Measurements from ENCODE around the gene PCDHA1. TPM values are rescaled to one million over a fixed set of nuclear protein-coding genes. Genes with fewer than 3 reads are reported as not detected.

Gene PCDHA1
- total RNA-seq, 2 donors from 2014 or later: not detected

DNA sequence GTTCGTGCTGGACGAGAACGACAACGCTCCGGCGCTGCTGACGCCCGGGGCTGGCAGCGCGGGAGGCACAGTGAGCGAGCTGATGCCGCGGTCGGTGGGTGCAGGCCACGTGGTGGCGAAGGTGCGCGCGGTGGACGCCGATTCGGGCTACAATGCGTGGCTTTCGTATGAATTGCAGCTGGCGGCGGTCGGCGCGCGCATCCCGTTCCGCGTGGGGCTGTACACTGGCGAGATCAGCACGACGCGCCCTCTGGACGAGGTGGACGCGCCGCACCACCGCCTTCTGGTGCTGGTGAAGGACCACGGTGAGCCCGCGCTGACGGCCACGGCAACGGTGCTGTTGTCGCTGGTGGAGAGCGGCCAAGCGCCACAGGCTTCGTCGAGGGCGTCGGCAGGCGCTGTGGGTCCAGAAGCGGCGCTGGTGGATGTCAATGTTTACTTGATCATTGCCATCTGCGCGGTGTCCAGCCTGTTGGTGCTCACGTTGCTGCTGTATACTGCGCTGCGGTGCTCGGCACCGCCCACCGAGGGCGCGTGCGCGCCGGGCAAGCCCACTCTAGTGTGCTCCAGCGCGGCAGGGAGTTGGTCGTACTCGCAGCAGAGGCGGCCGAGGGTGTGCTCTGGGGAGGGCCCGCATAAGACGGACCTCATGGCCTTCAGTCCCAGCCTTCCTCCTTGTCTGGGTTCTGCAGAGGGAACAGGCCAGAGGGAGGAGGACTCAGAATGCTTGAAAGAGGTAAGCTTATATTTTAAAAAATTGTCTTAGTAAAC lies 98.2 kb downstream of the PCDHA1 start:
- H3K4me1 Mint-ChIP-seq: no peaks in the 10 kb centered on the region
- no peaks in the 10 kb centered on the region for H3K36me3 Mint-ChIP-seq (ENCODE audit: low read depth)
- ATAC-seq (replicated peaks): no peak
- peaks cover 22% of the 10 kb centered on the region for H3K27me3 Mint-ChIP-seq
- no peak overlapping the region for H3K4me3 Mint-ChIP-seq
- peaks cover 11% of the 10 kb centered on the region for H3K9me3 Mint-ChIP-seq
- H3K27ac Mint-ChIP-seq: no peak overlapping the region

DNA sequence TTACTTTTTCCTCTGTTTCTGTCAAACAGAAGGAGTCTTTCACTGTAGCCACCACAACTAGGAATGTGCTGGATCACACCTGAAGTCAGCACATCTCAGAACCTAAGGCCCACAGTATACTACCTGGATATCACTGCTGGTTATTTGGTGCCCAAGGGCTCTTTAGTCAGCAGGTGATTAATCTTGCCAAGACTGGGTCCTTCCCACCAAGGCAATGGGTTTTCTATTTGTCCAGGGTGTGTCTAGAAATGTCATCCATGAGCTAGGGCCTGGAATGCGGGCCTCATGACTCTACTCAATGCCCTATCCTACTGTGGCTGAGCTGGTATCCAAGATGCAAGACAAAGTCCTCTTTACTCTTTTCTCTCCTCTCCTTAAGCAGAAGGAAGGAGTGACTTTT lies 130.4 kb downstream of the PCDHA1 start:
- no peak for ATAC-seq (replicated peaks)
- H3K27me3 Mint-ChIP-seq: peaks cover 3% of the 10 kb centered on the region
- no peaks in the 10 kb centered on the region for H3K36me3 Mint-ChIP-seq (ENCODE audit: low read depth)
- no peak overlapping the region for H3K4me3 Mint-ChIP-seq
- H3K9me3 Mint-ChIP-seq: peaks cover 4% of the 10 kb centered on the region
- H3K27ac Mint-ChIP-seq: no peak overlapping the region
- no peaks in the 10 kb centered on the region for H3K4me1 Mint-ChIP-seq

DNA sequence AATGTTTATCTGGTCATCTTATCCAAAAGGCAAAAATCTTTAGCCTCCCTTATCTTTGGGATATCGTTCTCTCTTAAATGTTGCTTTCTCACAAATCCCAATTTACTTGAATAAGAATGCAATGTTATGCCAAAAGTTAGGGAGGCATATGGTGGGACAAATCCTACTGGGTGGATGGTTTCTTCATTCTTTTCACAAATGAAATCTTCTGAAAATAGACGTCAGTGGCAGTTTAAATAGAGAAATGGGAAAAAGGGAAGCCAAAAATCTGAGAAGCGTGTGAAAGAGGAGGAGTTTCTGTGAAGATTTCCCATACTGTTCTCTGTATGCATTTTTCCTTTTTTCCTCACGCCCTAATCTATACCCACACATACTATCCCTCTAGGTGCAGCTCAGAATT lies 137.7 kb downstream of the PCDHA1 start:
- no peaks in the 10 kb centered on the region for H3K36me3 Mint-ChIP-seq (ENCODE audit: low read depth)
- no peaks in the 10 kb centered on the region for H3K9me3 Mint-ChIP-seq
- H3K27ac Mint-ChIP-seq: no peak overlapping the region
- no peaks in the 10 kb centered on the region for H3K4me1 Mint-ChIP-seq
- no peak overlapping the region for H3K4me3 Mint-ChIP-seq
- no peak for ATAC-seq (replicated peaks)
- peaks cover 24% of the 10 kb centered on the region for H3K27me3 Mint-ChIP-seq

DNA sequence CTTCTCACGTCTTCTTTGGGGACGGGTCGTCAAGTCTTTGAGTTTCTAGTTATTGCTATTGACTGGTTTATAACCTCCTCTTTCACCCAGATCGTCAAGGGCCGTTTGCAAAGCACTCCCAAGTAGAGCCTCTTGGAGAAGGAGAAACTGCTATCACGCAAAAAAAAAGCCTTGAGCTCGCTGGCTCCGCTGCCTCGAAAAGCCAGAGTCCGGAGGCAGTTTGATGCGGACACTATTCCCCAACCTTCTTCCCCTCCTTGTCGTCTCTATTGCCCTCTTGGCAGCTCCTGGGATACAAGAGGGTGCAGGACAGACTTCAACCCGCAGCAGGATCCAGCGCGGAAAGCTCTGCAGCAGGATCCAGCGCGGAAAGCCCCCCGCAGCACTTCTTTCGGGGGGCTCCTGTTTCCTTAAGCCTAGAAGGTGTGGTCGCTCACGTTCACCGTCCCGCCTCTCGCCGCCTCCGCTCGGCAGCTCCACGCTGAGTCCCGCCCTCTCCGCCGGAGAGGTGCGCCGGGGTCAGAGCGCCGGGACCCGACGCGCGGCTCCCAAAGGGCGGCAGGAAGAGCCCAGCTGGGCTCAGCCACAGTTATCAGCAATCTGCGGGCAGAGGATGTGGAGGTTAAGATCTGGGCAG lies 140.0 kb downstream of the PCDHA1 start, which contains the start of gene PCDHAC1:
Gene PCDHAC1 (plus strand): TSS at position 494 of the 637 bp plus-strand sequence. CDS start 594 bp downstream, outside the sequence.
- Mint-ChIP-seq H3K4me3 (peak within 1 kb of the TSS; percentile 64), H3K27me3 (peaks cover 40% of the 10 kb centered on the region), H3K4me1 (no peaks in the 10 kb centered on the region), H3K36me3 (ENCODE audit: low read depth) (no peaks in the 10 kb centered on the region), H3K27ac (no peak within 1 kb of the TSS), H3K9me3 (no peaks in the 10 kb centered on the region)
- peak; percentile 44 for ATAC-seq (replicated peaks)

DNA sequence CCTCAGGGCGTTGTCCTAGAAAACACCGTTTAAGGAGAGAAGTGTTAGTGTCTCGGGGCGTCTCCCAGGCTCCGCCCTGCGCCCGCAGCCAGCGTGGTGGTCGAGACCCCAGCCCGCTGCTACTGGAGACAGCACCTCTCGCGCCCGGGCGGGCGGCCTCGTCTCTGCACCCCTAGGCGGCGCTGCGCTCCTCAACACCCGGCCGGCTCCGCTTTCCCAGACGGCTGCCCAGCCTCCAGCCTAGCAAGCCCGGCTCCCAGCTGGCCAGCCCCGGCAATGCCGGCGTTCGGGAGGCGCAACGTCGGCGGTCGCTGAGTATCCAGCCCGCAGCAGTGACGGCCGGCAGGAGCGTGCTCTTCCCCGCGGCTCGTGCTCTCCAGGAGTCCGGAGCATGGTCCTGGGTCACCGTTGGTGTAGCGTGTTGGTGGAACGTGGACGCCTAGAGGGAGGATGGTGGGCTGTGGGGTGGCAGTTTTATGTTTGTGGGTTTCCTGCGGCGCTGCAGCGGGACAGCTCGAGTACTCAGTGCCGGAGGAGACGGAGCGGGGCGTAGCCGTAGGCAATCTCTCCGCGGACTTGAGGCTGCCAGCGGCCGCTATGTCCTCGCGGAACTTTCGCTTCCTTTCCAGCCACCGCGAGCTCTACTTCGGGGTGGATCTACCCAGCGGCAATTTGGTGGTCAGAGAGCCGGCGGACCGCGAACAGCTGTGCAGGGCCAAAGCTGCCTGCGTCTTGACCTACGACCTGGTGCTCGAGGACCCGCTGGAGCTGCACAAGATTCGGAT lies 140.7 kb downstream of the PCDHA1 start:
- H3K4me3 Mint-ChIP-seq: peak overlapping the region; percentile 64
- peak; percentile 80 for ATAC-seq (replicated peaks)
- H3K36me3 Mint-ChIP-seq (ENCODE audit: low read depth): no peaks in the 10 kb centered on the region
- H3K27me3 Mint-ChIP-seq: peaks cover 41% of the 10 kb centered on the region
- H3K4me1 Mint-ChIP-seq: no peaks in the 10 kb centered on the region
- no peak overlapping the region for H3K27ac Mint-ChIP-seq
- H3K9me3 Mint-ChIP-seq: no peaks in the 10 kb centered on the region

DNA sequence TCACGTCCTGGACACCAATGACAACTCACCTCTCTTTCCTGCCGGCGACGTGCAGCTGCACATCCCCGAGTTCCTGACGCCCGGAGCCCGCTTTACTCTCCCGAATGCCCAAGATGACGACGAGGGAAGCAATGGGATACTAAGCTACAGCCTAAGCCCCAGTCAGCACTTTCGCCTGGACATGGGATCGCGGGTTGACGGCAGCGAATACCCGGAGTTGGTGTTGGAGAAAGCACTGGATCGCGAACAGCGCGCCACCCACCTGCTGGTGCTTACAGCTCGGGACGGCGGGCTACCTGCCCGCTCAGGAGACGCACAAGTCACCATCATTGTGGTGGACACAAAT lies 141.3 kb downstream of the PCDHA1 start:
- no peak for ATAC-seq (replicated peaks)
- H3K4me3 Mint-ChIP-seq: peak overlapping the region; percentile 64
- no peaks in the 10 kb centered on the region for H3K9me3 Mint-ChIP-seq
- peaks cover 40% of the 10 kb centered on the region for H3K27me3 Mint-ChIP-seq
- H3K4me1 Mint-ChIP-seq: no peaks in the 10 kb centered on the region
- no peak overlapping the region for H3K27ac Mint-ChIP-seq
- H3K36me3 Mint-ChIP-seq (ENCODE audit: low read depth): no peaks in the 10 kb centered on the region

DNA sequence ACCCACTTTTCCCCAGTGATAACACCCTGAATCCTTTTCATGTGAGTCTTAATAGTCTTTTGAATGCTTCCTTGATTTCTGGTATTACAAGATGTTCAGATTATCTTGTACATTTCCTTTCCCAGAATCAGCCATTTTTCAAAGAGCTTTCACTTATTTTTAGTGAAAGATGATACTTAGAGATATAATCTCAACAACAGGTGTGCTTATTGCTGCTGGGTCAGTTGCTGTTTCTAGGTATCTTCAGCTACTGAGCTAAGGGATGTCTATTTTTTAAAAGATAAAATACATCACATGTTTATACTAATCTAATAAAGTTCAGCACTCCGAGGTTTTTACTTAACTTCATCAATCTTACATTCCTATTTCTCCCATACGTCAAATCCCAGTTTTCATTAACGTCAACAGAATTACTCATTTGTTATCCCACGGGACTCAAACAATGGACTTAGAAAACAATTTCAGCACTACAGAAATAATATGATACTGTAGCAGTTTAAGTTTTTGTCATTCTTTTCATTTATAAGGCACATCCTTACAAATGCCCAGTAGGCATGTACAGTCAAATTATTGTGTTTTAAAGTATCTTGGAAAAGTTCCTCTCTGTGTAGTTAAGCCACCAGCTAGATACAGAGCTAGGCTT lies 149.1 kb downstream of the PCDHA1 start:
- H3K4me1 Mint-ChIP-seq: no peaks in the 10 kb centered on the region
- no peaks in the 10 kb centered on the region for H3K36me3 Mint-ChIP-seq (ENCODE audit: low read depth)
- no peak overlapping the region for H3K27ac Mint-ChIP-seq
- peaks cover 10% of the 10 kb centered on the region for H3K27me3 Mint-ChIP-seq
- H3K4me3 Mint-ChIP-seq: no peak overlapping the region
- no peaks in the 10 kb centered on the region for H3K9me3 Mint-ChIP-seq
- ATAC-seq (replicated peaks): no peak

DNA sequence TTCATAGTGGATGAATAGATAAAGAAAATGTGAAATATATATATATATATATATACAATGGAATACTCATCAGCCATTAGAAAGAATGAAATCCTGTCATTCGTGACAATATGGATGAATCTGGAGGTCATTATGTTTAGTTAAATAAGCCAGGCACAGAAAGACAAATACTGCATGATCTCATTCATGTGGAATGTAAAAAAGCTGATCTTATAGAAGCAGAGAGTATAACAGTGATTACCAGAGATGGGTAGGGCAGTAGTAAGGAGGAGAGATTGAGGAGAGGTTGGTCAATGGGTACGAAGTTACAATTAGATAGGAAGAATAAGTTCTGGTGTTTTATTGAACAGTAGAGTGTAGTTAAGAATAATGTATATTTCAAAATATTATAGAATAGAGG lies 160.6 kb downstream of the PCDHA1 start:
- H3K4me3 Mint-ChIP-seq: no peak overlapping the region
- no peaks in the 10 kb centered on the region for H3K4me1 Mint-ChIP-seq

DNA sequence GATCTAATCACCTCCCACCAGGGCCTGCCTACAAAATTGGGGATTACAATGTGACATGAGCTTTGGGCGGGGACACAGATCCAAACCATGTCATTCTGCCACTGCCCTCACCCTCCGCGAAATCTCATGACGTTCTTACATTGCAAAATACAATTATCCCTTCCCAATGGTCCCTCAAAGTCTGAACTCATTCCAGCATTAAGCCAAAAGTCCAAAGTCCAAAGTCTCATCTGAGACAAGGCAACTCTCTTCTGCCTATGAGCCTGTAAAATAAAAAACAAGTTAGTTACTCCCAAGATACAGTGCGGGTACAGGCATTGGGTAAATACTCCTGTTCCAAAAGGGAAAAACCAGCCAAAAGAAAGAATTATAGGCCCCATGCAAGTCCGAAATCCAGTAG lies 165.7 kb downstream of the PCDHA1 start:
- no peak overlapping the region for H3K27ac Mint-ChIP-seq
- H3K36me3 Mint-ChIP-seq (ENCODE audit: low read depth): no peaks in the 10 kb centered on the region

More for the DNA sequence above, 160.6 kb downstream of the PCDHA1 start:
- no peak for ATAC-seq (replicated peaks)
- Mint-ChIP-seq H3K27ac (no peak overlapping the region), H3K9me3 (peaks cover 21% of the 10 kb centered on the region), H3K36me3 (ENCODE audit: low read depth) (no peaks in the 10 kb centered on the region), H3K27me3 (peaks cover 14% of the 10 kb centered on the region)

DNA sequence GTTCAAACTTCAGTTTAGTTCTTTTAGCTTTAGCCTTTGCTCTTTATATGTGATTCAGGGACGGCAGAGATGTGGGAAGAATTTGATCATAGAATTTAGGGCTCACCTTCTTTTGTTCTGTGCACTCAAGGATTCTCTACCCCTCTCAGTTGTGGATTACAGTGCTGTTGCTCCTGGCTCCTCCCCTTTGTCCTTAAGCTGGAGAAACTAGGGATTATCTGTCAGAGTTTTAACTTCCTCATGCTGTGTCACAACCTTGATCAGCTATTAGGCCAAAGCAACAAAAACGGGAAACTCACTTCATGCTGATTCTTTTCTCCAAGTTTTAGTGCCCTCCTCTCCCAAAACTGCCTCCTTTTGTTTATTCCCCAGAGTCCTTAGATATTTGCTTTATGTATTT lies 167.3 kb downstream of the PCDHA1 start:
- H3K4me3 Mint-ChIP-seq: no peak overlapping the region
- no peak for ATAC-seq (replicated peaks)
- H3K27me3 Mint-ChIP-seq: peaks cover 16% of the 10 kb centered on the region
- no peak overlapping the region for H3K27ac Mint-ChIP-seq
- no peaks in the 10 kb centered on the region for H3K36me3 Mint-ChIP-seq (ENCODE audit: low read depth)
- H3K9me3 Mint-ChIP-seq: peaks cover 3% of the 10 kb centered on the region
- H3K4me1 Mint-ChIP-seq: no peaks in the 10 kb centered on the region

More for the DNA sequence above, 165.7 kb downstream of the PCDHA1 start:
- H3K27me3 Mint-ChIP-seq: peaks cover 16% of the 10 kb centered on the region
- H3K4me3 Mint-ChIP-seq: no peak overlapping the region
- H3K9me3 Mint-ChIP-seq: peaks cover 4% of the 10 kb centered on the region
- no peaks in the 10 kb centered on the region for H3K4me1 Mint-ChIP-seq
- ATAC-seq (replicated peaks): no peak

DNA sequence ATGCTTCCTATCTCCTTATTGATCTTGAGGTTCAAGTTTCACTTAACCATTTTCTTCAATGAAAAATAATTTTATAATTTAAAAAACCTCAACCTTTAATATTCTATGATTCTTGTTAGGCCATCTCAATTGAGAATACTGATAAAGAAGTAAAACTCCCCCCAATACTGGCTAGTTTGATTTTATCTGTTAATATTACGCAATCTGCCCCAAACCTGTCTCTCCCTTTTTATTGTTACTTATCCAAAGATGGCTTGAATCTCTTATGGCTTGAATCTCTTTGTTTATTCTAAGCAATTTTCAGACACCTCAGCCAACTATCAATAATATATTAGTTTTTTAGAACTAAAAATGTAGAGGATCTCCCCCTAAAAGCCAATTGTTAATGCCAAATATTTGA lies 176.2 kb downstream of the PCDHA1 start:
- H3K27me3 Mint-ChIP-seq: peaks cover 31% of the 10 kb centered on the region
- H3K36me3 Mint-ChIP-seq (ENCODE audit: low read depth): no peaks in the 10 kb centered on the region
- no peak for ATAC-seq (replicated peaks)
- no peak overlapping the region for H3K27ac Mint-ChIP-seq
- H3K4me1 Mint-ChIP-seq: no peaks in the 10 kb centered on the region
- H3K4me3 Mint-ChIP-seq: no peak overlapping the region
- no peaks in the 10 kb centered on the region for H3K9me3 Mint-ChIP-seq

DNA sequence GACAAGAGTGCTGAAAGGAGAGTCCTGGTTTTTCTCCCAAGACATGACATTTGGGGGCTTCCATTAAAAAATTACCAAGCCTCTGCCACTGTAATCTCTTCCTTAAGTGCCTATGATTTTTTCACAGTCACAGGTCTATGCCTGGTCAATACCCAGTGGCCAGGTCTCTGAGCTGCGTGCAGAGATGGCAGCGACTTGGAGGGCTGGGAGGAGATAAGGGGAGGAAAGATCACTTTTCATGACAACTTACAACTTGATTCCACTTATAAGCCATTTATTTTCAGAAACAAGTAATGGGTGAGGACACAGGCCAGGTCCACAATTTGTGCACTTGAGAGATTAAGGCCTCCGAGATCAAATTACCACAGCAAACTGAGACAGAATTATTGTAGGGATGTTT lies 178.4 kb downstream of the PCDHA1 start:
- no peak for ATAC-seq (replicated peaks)
- Mint-ChIP-seq H3K4me3 (no peak overlapping the region), H3K9me3 (no peaks in the 10 kb centered on the region), H3K36me3 (ENCODE audit: low read depth) (no peaks in the 10 kb centered on the region), H3K4me1 (no peaks in the 10 kb centered on the region), H3K27me3 (peaks cover 36% of the 10 kb centered on the region), H3K27ac (no peak overlapping the region)

DNA sequence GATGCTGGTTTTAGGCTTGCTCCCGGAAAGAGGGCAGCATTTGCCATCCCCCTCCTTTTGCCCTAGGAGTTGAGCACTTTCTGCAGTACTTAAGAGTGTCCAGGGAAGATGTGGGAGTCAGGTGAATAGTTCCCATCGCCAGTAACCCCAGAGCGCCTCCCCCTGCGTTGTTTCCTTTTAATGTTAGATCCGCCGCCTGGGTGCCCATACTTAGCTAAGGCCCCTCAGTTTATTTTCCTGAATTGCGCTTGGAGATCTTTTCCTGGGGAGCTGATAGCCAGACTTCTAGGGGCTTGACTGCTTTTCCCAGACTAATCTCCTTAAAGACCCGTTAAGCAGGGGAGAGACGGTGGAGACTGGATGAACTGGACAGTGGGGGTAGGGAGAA lies 180.0 kb downstream of the PCDHA1 start:
- no peak overlapping the region for H3K4me3 Mint-ChIP-seq

More for the DNA sequence above, 180.0 kb downstream of the PCDHA1 start:
- peaks cover 36% of the 10 kb centered on the region for H3K27me3 Mint-ChIP-seq
- no peak for ATAC-seq (replicated peaks)
- no peaks in the 10 kb centered on the region for H3K9me3 Mint-ChIP-seq
- H3K4me1 Mint-ChIP-seq: no peaks in the 10 kb centered on the region
- no peak overlapping the region for H3K27ac Mint-ChIP-seq
- no peaks in the 10 kb centered on the region for H3K36me3 Mint-ChIP-seq (ENCODE audit: low read depth)
